Neutrophil (primary cell): ENCODE measurements around the gene DCC.

Source experiments
- H3K27ac ChIP-seq: fragments of 200-600 bp; sonication (generic); 2 replicates; pipeline ENCODE4 v1.5.1; 2016; ENCODE audit warnings: mild to moderate bottlenecking, moderate library complexity
- H3K27me3 ChIP-seq: fragments of 200-600 bp; sonication (generic); 2 replicates; pipeline ENCODE4 v1.6.0; 2016; ENCODE audit warnings: mild to moderate bottlenecking
- H3K36me3 ChIP-seq: fragments of 200-600 bp; sonication (generic); 2 replicates; pipeline ENCODE4 v1.5.1; 2017
- H3K4me1 ChIP-seq, 2 experiments: fragments of 200-600 bp in 1 of 2; sonication (generic) in 1 of 2; 1 replicate in 1 of 2; 2 replicates in 1 of 2; pipeline versions ENCODE4 v1.5.1 to v1.6.1; 2013 to 2016; ENCODE audit warnings: low read depth in 1 of 2, low read length in 1 of 2, mild to moderate bottlenecking in 1 of 2, moderate library complexity in 1 of 2; ENCODE audit not compliant: control insufficient read depth in 1 of 2, insufficient read depth in 1 of 2
- H3K4me3 ChIP-seq, 2 experiments: fragments of 200-600 bp in 1 of 2; sonication (generic) in 1 of 2; 1 replicate in 1 of 2; 2 replicates in 1 of 2; pipeline ENCODE4 v1.5.1; 2013 to 2016; ENCODE audit warnings: low read depth in 1 of 2, low read length in 1 of 2, mild to moderate bottlenecking in 1 of 2, moderate library complexity in 1 of 2
- H3K9me3 ChIP-seq: fragments of 200-600 bp; sonication (generic); 2 replicates; pipeline ENCODE4 v1.5.1; 2016
- TF ChIP-seq, protein P1 (sequence below): fragments of 200-600 bp; sonication (generic); IDR thresholded peaks from 2 replicates; pipeline ENCODE4 v1.5.1; 2016; ENCODE audit warnings: antibody characterized with exemption

Gene DCC

DNA sequence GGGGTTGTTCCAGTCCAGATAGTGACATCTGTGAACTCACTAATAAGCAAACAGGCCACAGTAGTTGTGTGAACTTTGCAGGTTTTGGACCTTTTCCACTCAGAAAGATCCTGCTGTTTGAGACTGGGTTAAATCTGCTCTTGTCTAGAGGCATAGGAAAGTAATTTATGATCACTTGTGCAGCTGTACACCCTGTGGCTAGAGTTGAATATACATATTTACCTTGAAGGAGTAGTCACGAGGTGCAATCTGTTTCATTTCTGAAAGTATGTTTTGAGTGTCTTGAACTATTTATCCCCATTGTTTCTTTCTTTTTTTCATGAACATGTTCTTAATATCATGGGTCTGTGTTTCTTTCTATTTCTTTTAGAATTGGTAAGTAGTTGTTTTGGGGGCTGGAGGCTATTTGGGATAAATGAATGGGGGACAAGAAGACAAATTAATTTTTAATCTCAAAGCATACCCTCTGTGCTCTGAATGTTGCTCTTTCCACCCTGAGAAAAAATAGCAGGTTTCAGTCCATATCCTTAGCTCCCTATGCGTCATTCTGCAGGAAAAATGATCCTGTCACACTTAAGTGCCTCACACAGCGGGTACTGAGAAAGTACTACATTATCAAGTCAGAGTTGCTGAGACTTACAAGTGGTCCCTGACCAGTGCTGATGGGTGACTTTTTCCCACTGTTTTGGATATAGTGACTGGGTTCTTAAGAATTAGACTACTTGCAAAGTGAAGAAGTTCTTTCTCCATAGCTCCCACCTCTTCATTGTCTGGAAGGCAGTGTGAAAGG, 28.2 kb downstream of the DCC start:
- H3K27me3 ChIP-seq, result no peaks in the 10 kb centered on the region
- TF ChIP-seq, protein P1, sequence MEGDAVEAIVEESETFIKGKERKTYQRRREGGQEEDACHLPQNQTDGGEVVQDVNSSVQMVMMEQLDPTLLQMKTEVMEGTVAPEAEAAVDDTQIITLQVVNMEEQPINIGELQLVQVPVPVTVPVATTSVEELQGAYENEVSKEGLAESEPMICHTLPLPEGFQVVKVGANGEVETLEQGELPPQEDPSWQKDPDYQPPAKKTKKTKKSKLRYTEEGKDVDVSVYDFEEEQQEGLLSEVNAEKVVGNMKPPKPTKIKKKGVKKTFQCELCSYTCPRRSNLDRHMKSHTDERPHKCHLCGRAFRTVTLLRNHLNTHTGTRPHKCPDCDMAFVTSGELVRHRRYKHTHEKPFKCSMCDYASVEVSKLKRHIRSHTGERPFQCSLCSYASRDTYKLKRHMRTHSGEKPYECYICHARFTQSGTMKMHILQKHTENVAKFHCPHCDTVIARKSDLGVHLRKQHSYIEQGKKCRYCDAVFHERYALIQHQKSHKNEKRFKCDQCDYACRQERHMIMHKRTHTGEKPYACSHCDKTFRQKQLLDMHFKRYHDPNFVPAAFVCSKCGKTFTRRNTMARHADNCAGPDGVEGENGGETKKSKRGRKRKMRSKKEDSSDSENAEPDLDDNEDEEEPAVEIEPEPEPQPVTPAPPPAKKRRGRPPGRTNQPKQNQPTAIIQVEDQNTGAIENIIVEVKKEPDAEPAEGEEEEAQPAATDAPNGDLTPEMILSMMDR, result no peak
- no peaks in the 10 kb centered on the region for H3K36me3 ChIP-seq
- H3K9me3 ChIP-seq, result no peaks in the 10 kb centered on the region
- H3K27ac ChIP-seq, result no peak overlapping the region
- H3K4me3 ChIP-seq, result no peak overlapping the region
- H3K4me1 ChIP-seq, result no peaks in the 10 kb centered on the region

DNA sequence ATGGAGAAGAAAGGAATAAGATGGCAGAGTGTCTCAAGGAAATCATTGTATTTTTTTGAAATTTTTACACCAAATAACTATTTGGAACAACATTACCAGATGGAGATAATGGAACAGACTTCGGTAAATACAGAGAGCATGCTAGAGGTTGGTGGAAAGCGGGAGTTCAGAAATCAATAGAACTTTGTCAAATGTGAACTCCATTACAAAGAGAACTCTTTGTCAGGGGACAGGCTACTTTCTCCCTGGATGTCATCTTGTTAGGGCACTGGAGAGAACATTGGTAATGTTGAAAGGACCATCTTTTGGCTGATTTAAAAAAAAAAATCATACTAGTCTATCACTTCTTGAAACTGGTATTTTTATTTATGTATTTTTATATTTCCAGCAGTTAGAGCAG, 30.8 kb downstream of the DCC start:
- Histone ChIP-seq H3K36me3 (no peaks in the 10 kb centered on the region), H3K27me3 (no peaks in the 10 kb centered on the region), H3K4me1 (no peaks in the 10 kb centered on the region), H3K9me3 (no peaks in the 10 kb centered on the region), H3K27ac (no peak overlapping the region), H3K4me3 (no peak overlapping the region)
- TF ChIP-seq, protein P1, result no peak

DNA sequence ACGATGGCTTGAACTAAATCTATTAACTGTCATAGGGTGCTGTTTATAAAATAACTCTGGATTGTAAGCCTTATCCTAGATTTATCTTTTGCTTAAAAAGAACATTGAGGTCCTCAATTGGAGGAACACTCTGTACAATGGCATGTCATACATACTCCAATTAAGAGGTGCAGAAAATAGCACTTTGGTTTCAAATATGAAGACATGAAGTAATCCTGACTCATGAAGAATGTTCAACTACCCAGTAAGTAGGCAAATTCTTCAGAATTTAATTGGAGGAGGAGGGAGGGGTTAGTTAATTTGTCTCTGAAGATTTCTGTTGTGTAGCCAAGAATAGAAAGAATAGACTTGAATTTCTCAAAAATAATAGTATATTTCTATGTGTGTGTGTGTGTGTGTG, 36.1 kb downstream of the DCC start:
- no peaks in the 10 kb centered on the region for H3K9me3 ChIP-seq
- H3K27me3 ChIP-seq, result no peaks in the 10 kb centered on the region
- H3K4me3 ChIP-seq, result no peak overlapping the region
- H3K4me1 ChIP-seq, result no peaks in the 10 kb centered on the region
- no peak overlapping the region for H3K27ac ChIP-seq
- TF ChIP-seq, protein P1, result no peak
- H3K36me3 ChIP-seq, result no peaks in the 10 kb centered on the region

DNA sequence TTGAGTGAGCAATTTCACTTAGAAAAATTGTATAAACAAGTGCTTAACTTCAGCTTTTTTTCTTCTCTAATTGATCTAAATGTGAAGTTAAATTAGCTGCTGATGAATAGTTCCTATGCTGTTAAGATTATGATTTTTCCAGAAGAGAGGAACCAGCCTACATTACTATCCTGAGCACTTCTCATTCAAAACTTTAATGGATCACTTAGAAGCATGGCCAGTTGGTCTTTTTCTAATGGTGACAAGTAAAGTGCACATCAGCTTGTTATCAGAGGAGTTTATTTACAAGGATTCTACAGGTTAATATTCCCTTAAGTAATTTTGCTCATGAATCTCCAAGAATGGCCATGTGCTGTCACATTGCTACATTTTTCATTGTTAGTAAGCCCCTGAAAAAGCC, 37.1 kb downstream of the DCC start:
- H3K27ac ChIP-seq, result no peak overlapping the region
- H3K4me3 ChIP-seq, result no peak overlapping the region
- H3K9me3 ChIP-seq, result no peaks in the 10 kb centered on the region
- TF ChIP-seq, protein P1, result no peak
- no peaks in the 10 kb centered on the region for H3K36me3 ChIP-seq
- H3K4me1 ChIP-seq, result no peaks in the 10 kb centered on the region
- H3K27me3 ChIP-seq, result no peaks in the 10 kb centered on the region

DNA sequence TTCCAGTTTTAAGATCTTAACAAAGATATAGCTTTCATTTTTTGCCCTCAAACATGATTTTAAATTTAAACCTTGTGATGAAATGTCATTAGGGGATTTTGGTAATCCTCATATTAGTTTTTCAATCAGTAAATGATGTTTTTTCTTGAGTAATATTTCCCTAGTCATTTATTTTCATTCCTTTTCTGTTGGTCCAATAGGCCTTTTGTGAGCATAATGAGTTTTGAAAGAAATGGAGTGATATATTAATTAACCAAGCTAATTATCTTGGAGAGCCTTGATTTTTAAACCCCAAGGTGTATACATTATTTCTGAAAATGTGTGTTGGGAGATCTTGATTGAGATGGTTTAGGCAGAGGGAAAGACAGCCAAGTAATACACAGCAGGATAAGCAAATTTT, 46.3 kb downstream of the DCC start:
- H3K9me3 ChIP-seq, result no peaks in the 10 kb centered on the region
- no peak overlapping the region for H3K4me3 ChIP-seq
- TF ChIP-seq, protein P1, result no peak
- no peaks in the 10 kb centered on the region for H3K4me1 ChIP-seq
- H3K27me3 ChIP-seq, result no peaks in the 10 kb centered on the region
- H3K36me3 ChIP-seq, result no peaks in the 10 kb centered on the region
- H3K27ac ChIP-seq, result no peak overlapping the region
